Panc1 (cell line): Measurements from ENCODE around the gene PBX1. TPM values are rescaled to one million over a fixed set of nuclear protein-coding genes. Genes with fewer than 3 reads are reported as not detected.

ENCODE experiments used
- ATAC-seq: fragments of 200-7000 bp; cut with Tn5 transposase; 2 replicates; pipeline ENCODE4 v1.9.1; 2020; ENCODE audit warnings: mild to moderate bottlenecking, moderate library complexity
- BruUV-seq: library from RNA; stranded (reverse); fragments of 400-500 nt; replicated peaks from 2 replicates; lab custom pipeline; 2021; lab: Mats Ljungman, UMichigan
- CTCF ChIA-PET: fragments of 300-600 bp; sonication (Branson Sonifier 250); formaldehyde crosslinking; loops from one replicate; lab custom pipeline; 2022; ENCODE audit warnings: antibody characterized with exemption; lab: Charles Lee
- POLR2A ChIA-PET: fragments of 300-600 bp; sonication (Branson Sonifier 250); formaldehyde crosslinking; loops from one replicate; lab custom pipeline; 2022; ENCODE audit warnings: antibody characterized with exemption; lab: Charles Lee
- DNase-seq: peaks from one replicate; pipeline ENCODE4 v3.0.0-alpha.2; 2010; ENCODE audit warnings: low read depth, low spot score
- H3K27ac ChIP-seq: 2 replicates; pipeline ENCODE4 v1.5.1; 2011; ENCODE audit warnings: mild to moderate bottlenecking, low read length, inconsistent platforms
- H3K27me3 ChIP-seq: fragments of 200-500 bp; sonication (Bioruptor generic); 2 replicates; pipeline ENCODE4 v1.6.0; 2014; ENCODE audit warnings: low read length, inconsistent platforms; ENCODE audit not compliant: control insufficient read depth, insufficient read depth
- H3K36me3 ChIP-seq: fragments of 200-500 bp; sonication (Bioruptor generic); 2 replicates; pipeline ENCODE4 v1.5.1; 2014; ENCODE audit warnings: inconsistent platforms, mild to moderate bottlenecking, low read length, moderate library complexity; ENCODE audit not compliant: control insufficient read depth, insufficient read depth
- H3K4me1 ChIP-seq: 2 replicates; pipeline ENCODE4 v1.5.1; 2011; ENCODE audit warnings: inconsistent platforms, mild to moderate bottlenecking, low read length, moderate library complexity; ENCODE audit not compliant: control insufficient read depth, insufficient read depth
- H3K4me3 ChIP-seq, 2 experiments: 2 replicates each; pipeline ENCODE4 v1.5.1; 2011 to 2012; ENCODE audit warnings: low read depth in 2 of 2, low read length in 2 of 2, mild to moderate bottlenecking in 2 of 2, inconsistent platforms in 1 of 2, moderate library complexity in 1 of 2
- H3K9me3 ChIP-seq: fragments of 200-500 bp; sonication (Bioruptor generic); 2 replicates; pipeline ENCODE4 v1.5.1; 2014; ENCODE audit warnings: low read depth, mild to moderate bottlenecking, inconsistent platforms, low read length, moderate library complexity; ENCODE audit not compliant: control insufficient read depth, insufficient read depth
- CTCF ChIP-seq: fragments of 450-650 bp; IDR thresholded peaks from 2 replicates; pipeline ENCODE4 v1.5.1; 2017; ENCODE audit warnings: mild to moderate bottlenecking
- POLR2AphosphoS5 ChIP-seq: IDR thresholded peaks from 2 replicates; pipeline ENCODE4 v1.6.1; 2012; ENCODE audit warnings: mild to moderate bottlenecking, low read depth, low read length, moderate library complexity
- SIN3A ChIP-seq: IDR thresholded peaks from 2 replicates; pipeline ENCODE4 v1.6.1; 2012; ENCODE audit warnings: low read depth, mild to moderate bottlenecking, low read length, moderate library complexity, borderline replicate concordance; ENCODE audit not compliant: insufficient read depth
- TCF7L2 ChIP-seq: IDR thresholded peaks from 2 replicates; pipeline ENCODE4 v1.6.1; 2011; ENCODE audit warnings: mild to moderate bottlenecking, low read depth, low read length, inconsistent platforms
- in situ Hi-C: cut with HindIII; loops from 2 replicates; pipeline ENCODE4 v1.10.0; 2016; ENCODE audit warnings: low sequenced_read_pairs, low pct_unique_long_range_greater_than_20kb
- intact Hi-C: fragments of 100-400 bp; cut with micrococcal nuclease; formaldehyde crosslinking; loops from one replicate; pipeline ENCODE4 v1.10.0; 2022; ENCODE audit not compliant: unreplicated experiment
- total RNA-seq: library from RNA; stranded (reverse); gene quantifications from one replicate; pipeline ENCODE4 v1.2.1, GENCODE V29; 2021; ENCODE audit not compliant: unreplicated experiment
- TF ChIP-seq, protein P1 (sequence below), 2 experiments: IDR thresholded peaks; 2 replicates each; pipeline ENCODE4 v1.6.1; 2011 to 2012; ENCODE audit warnings: low read depth in 2 of 2, control low read depth in 1 of 2, low read length in 1 of 2, mild to moderate bottlenecking in 1 of 2, moderate library complexity in 1 of 2; ENCODE audit not compliant: insufficient read depth in 1 of 2

PBX1 gene
- total RNA-seq, 1 experiment from 2014 or later, result 2.0 TPM

DNA sequence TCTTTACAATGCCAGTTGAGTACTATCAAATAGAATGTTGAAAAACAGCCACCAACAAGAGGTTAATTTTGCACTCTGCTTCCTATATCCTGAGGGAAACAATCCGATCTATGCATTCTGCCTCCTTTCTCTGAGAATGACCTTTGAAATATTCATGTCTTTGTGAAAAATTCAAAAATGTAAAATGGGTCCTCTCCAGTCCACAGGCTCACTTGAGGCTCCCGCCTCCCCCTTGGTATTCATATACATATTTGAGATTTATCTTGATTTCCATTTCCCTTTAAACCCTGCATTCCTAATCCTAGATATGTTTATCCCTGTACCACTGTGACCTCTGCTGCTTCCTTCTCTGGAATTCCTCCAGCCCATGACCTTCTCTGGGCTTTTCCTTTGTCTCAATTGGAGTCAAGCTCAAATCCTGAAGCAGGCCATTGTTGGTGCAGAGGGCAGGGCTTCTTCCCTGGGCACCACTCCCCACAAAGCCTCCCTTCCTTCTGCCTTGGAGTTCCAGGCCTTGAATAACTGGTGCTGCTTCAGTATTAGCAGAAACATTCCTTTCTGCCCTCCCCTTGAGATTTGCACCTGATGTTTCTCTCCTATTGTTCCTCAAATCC lies 296.8 kb downstream of the PBX1 start:
- H3K27me3 ChIP-seq, result no peaks in the 10 kb centered on the region
- intact Hi-C loops (no loop called here), in situ Hi-C loops (no loop called here)
- H3K9me3 ChIP-seq, result no peaks in the 10 kb centered on the region
- ATAC-seq, result no peak
- CTCF ChIA-PET, result no interaction called here
- H3K36me3 ChIP-seq, result no peaks in the 10 kb centered on the region
- DNase-seq, result no peak
- no TSS peak for BruUV-seq
- H3K27ac ChIP-seq, result no peak overlapping the region
- POLR2A ChIA-PET, result no interaction called here
- H3K4me1 ChIP-seq, result no peaks in the 10 kb centered on the region
- no peak overlapping the region for H3K4me3 ChIP-seq
- TF ChIP-seq CTCF, result no peak
- no peak for TF ChIP-seq TCF7L2
- no peak for TF ChIP-seq SIN3A
- no peak for TF ChIP-seq POLR2AphosphoS5
- TF ChIP-seq, protein P1, sequence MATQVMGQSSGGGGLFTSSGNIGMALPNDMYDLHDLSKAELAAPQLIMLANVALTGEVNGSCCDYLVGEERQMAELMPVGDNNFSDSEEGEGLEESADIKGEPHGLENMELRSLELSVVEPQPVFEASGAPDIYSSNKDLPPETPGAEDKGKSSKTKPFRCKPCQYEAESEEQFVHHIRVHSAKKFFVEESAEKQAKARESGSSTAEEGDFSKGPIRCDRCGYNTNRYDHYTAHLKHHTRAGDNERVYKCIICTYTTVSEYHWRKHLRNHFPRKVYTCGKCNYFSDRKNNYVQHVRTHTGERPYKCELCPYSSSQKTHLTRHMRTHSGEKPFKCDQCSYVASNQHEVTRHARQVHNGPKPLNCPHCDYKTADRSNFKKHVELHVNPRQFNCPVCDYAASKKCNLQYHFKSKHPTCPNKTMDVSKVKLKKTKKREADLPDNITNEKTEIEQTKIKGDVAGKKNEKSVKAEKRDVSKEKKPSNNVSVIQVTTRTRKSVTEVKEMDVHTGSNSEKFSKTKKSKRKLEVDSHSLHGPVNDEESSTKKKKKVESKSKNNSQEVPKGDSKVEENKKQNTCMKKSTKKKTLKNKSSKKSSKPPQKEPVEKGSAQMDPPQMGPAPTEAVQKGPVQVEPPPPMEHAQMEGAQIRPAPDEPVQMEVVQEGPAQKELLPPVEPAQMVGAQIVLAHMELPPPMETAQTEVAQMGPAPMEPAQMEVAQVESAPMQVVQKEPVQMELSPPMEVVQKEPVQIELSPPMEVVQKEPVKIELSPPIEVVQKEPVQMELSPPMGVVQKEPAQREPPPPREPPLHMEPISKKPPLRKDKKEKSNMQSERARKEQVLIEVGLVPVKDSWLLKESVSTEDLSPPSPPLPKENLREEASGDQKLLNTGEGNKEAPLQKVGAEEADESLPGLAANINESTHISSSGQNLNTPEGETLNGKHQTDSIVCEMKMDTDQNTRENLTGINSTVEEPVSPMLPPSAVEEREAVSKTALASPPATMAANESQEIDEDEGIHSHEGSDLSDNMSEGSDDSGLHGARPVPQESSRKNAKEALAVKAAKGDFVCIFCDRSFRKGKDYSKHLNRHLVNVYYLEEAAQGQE (IDR thresholded peaks at IDR 0.05; ENCODE audit: insufficient read depth in 1 of 2, low read depth in 2 of 2, low read length in 1 of 2), result no peak

DNA sequence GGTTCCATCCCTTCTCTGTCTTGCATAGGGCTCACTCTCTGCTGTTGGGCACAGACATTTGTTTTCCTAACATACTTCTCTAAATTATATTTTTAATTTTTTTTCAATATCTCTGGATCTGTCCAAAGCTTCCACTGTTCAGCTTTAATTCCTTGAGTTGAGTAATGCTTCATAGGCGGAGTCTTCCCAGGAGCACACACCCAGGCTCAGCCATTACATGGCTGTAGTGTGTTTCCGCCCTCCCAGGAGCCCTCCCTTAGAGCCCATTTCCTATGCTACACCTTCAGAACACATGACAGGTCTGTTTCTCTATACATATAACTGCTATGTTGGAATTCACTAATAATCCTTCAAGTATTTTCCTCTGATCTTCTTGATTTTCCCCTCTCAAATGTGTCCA lies 297.4 kb downstream of the PBX1 start:
- TF ChIP-seq POLR2AphosphoS5 (no peak), TCF7L2 (no peak), CTCF (no peak), SIN3A (no peak)
- TF ChIP-seq, protein P1 (IDR thresholded peaks at IDR 0.05; ENCODE audit: insufficient read depth in 1 of 2, low read depth in 2 of 2, low read length in 1 of 2), result no peak

More for the DNA sequence above, 297.4 kb downstream of the PBX1 start:
- Histone ChIP-seq H3K4me3 (no peak overlapping the region), H3K4me1 (no peaks in the 10 kb centered on the region), H3K27me3 (no peaks in the 10 kb centered on the region), H3K36me3 (no peaks in the 10 kb centered on the region), H3K9me3 (no peaks in the 10 kb centered on the region), H3K27ac (no peak overlapping the region)
- intact Hi-C loops, result no loop called here
- no peak for DNase-seq
- no peak for ATAC-seq
- in situ Hi-C loops, result no loop called here
- ChIA-PET CTCF (no interaction called here), POLR2A (no interaction called here)
- no TSS peak for BruUV-seq
